ENCODE data around the gene FDXR. TPM values are rescaled to one million over a fixed set of nuclear protein-coding genes. Genes with fewer than 3 reads are reported as not detected.

The FDXR gene
- total RNA-seq, 1 donor from 2014 or later = 30.6 TPM

- DNase-seq (ENCODE audit: low read depth) = no peak
Observed at GRCh38 chr17:74898376-74898946, 25.7 kb upstream of the FDXR start.

- no peak for DNase-seq (ENCODE audit: low read depth)
Observed at GRCh38 chr17:74893936-74894671, 21.3 kb upstream of the FDXR start.

- DNase-seq (ENCODE audit: low read depth) = no peak
Observed at GRCh38 chr17:74892974-74893911, 20.4 kb upstream of the FDXR start, which contains the start of gene FADS6. TSS of gene FADS6 (minus strand) at chr17:74893633. CDS start at chr17:74893595, 38 bp downstream.

- DNase-seq (ENCODE audit: low read depth) = no peak
Observed at GRCh38 chr17:74892013-74892841, 19.4 kb upstream of the FDXR start.

- DNase-seq (ENCODE audit: low read depth) = no peak
Observed at GRCh38 chr17:74890554-74890953, 17.8 kb upstream of the FDXR start.

GRCh38 chr17:74888469-74888868 is 15.7 kb upstream of the FDXR start:
- no peak for DNase-seq (ENCODE audit: low read depth)

GRCh38 chr17:74883241-74883745 is 10.5 kb upstream of the FDXR start:
- DNase-seq (ENCODE audit: low read depth) = no peak

- no peak for DNase-seq (ENCODE audit: low read depth)
Observed at GRCh38 chr17:74882517-74883240, 9.9 kb upstream of the FDXR start.

GRCh38 chr17:74881073-74881472 is 8.3 kb upstream of the FDXR start:
- DNase-seq (ENCODE audit: low read depth) = no peak

- DNase-seq (ENCODE audit: low read depth) = no peak
Observed at GRCh38 chr17:74879308-74879707, 6.5 kb upstream of the FDXR start.

GRCh38 chr17:74878658-74879057 is 5.9 kb upstream of the FDXR start:
- DNase-seq (ENCODE audit: low read depth) = no peak

GRCh38 chr17:74877592-74878548 is 5.1 kb upstream of the FDXR start:
- no peak for DNase-seq (ENCODE audit: low read depth)

GRCh38 chr17:74875977-74876593 is 3.3 kb upstream of the FDXR start:
- DNase-seq (ENCODE audit: low read depth) = no peak

GRCh38 chr17:74875155-74875976 is 2.6 kb upstream of the FDXR start:
- no peak for DNase-seq (ENCODE audit: low read depth)

GRCh38 chr17:74874615-74875037 is 1.8 kb upstream of the FDXR start:
- DNase-seq (ENCODE audit: low read depth) = no peak

GRCh38 chr17:74873874-74874614 is 1.2 kb upstream of the FDXR start:
- peak; percentile 13 for DNase-seq (ENCODE audit: low read depth)

Data from renal cortical epithelial cell (primary cell).